Right lobe of liver (tissue), 6 donors: Measurements from ENCODE around the gene ZNF280A. TPM values are rescaled to one million over a fixed set of nuclear protein-coding genes. Genes with fewer than 3 reads are reported as not detected.

Experiments
- ATAC-seq, 4 donors: fragments of 200-7000 bp; cut with Tn5 transposase; one replicate each; pipeline ENCODE4 v1.9.1; 2020; ENCODE audit warnings: mild to moderate bottlenecking in 4 of 4, moderate library complexity in 4 of 4
- DNase-seq, 3 donors: peaks; one replicate each; pipeline ENCODE4 v3.0.0-alpha.2; 2020
- H3K27ac ChIP-seq, 3 donors: fragments of 200-600 bp; one replicate each; pipeline ENCODE4 v1.8.0; 2022
- H3K27me3 ChIP-seq, 2 donors: fragments of 200-600 bp; one replicate each; pipeline ENCODE4 v1.8.0; 2022
- H3K36me3 ChIP-seq, 4 donors: fragments of 200-600 bp; sonication (generic) in 1 of 4; one replicate each; pipeline versions ENCODE4 v1.5.1 to v1.8.0; 2017 to 2022; ENCODE audit warnings: control low read depth in 1 of 4
- H3K4me1 ChIP-seq, 4 donors: fragments of 200-600 bp; sonication (generic) in 1 of 4; one replicate each; pipeline versions ENCODE4 v1.5.1 to v1.8.0; 2017 to 2022; ENCODE audit warnings: control low read depth in 1 of 4
- H3K4me3 ChIP-seq, 3 donors: fragments of 200-600 bp; one replicate each; pipeline ENCODE4 v1.8.0; 2022
- H3K9me3 ChIP-seq, 4 donors: fragments of 200-600 bp; sonication (generic) in 1 of 4; one replicate each; pipeline versions ENCODE4 v1.5.1 to v1.8.0; 2017 to 2022; ENCODE audit warnings: control low read depth in 1 of 4
- CTCF ChIP-seq, 4 donors: fragments of 200-600 bp in 3 of 4; fragments of 450-650 bp in 1 of 4; IDR thresholded peaks; one replicate each; pipeline versions ENCODE4 v1.5.1 to v1.8.0; 2016 to 2022; ENCODE audit warnings: antibody characterized with exemption in 4 of 4, mild to moderate bottlenecking in 2 of 4
- POLR2A ChIP-seq: fragments of 450-650 bp; IDR thresholded peaks from one replicate; pipeline ENCODE4 v1.6.1; 2017; ENCODE audit warnings: antibody characterized with exemption, mild to moderate bottlenecking
- WGBS: methylation state at CpG from one replicate; pipeline ENCODE4 v1.1.6; 2018; ENCODE audit warnings: low coverage, low lambda C conversion rate; ENCODE audit not compliant: insufficient coverage; ENCODE audit errors: missing lambda C conversion rate; 5-methylcytosine and 5-hydroxymethylcytosine counted together
- intact Hi-C, 2 donors: fragments of 100-400 bp; cut with DNase I; formaldehyde crosslinking; loops; one replicate each; pipeline versions ENCODE4 v1.11.2 to v1.14.1; 2022
- total RNA-seq, 6 experiments: library from RNA; depleted of rRNA in 2 of 6; stranded (reverse); fragments of >200 nt in 2 of 6; fragmentation: NEBNext Ultra II Directional in 3 of 6; extraction: Animal tissue kit (Norgen Biotek cat#: 25700) in 3 of 6; gene quantifications; one replicate each; pipeline versions ENCODE4 v1.1.0 to v1.2.4, GENCODE V29; 2016 to 2023
- donor health status: DM: no; HTN: yes; CAD: no.
- donor health status: DM: no; HTN: no; CAD: no.
- donor health status: DM: no; HTN: no; CAD: no.
- donor health status: DM: no; HTN: yes; CAD: no.
- donor health status: DM: no; HTN: yes; CAD: no.

ZNF280A gene
- total RNA-seq, 6 experiments from 2014 or later = not detected

GRCh38 chr22:22554587-22555284, 34.7 kb upstream of the ZNF280A start:
- H3K4me3 ChIP-seq = no peak overlapping the region
- no peak for DNase-seq
- ATAC-seq = peak in 1 of 4 donors; percentile 35
- no peak overlapping the region for H3K27ac ChIP-seq
- 23% methylated on average over 3 of the region's 4 CpGs for WGBS
- TF ChIP-seq CTCF (IDR thresholded peaks at IDR 0.05) (no peak), POLR2A (no peak)
- H3K9me3 ChIP-seq = no peaks in the 10 kb centered on the region
- H3K36me3 ChIP-seq = no peaks in the 10 kb centered on the region
- no peaks in the 10 kb centered on the region for H3K4me1 ChIP-seq
- no peaks in the 10 kb centered on the region for H3K27me3 ChIP-seq
- intact Hi-C loops = no loop called here

- Histone ChIP-seq H3K4me1 (no peaks in the 10 kb centered on the region), H3K4me3 (no peak overlapping the region), H3K27ac (no peak overlapping the region), H3K27me3 (no peaks in the 10 kb centered on the region), H3K9me3 (no peaks in the 10 kb centered on the region), H3K36me3 (no peaks in the 10 kb centered on the region)
- ATAC-seq (no peak), DNase-seq (no peak)
- intact Hi-C loops = no loop called here
- 63% methylated on average over 8 of the region's 8 CpGs for WGBS
- TF ChIP-seq POLR2A (no peak), CTCF (IDR thresholded peaks at IDR 0.05) (no peak)
Observed at GRCh38 chr22:22553735-22554586, 33.9 kb upstream of the ZNF280A start.

- WGBS = 55% methylated on average over 1 of the region's 1 CpG
- ATAC-seq (no peak), DNase-seq (no peak)
- no peak overlapping the region for H3K4me3 ChIP-seq
- no peaks in the 10 kb centered on the region for H3K4me1 ChIP-seq
- no peaks in the 10 kb centered on the region for H3K36me3 ChIP-seq
- H3K9me3 ChIP-seq = no peaks in the 10 kb centered on the region
- H3K27me3 ChIP-seq = no peaks in the 10 kb centered on the region
- H3K27ac ChIP-seq = no peak overlapping the region
- intact Hi-C loops = no loop called here
- TF ChIP-seq CTCF (IDR thresholded peaks at IDR 0.05) (no peak), POLR2A (no peak)
Observed at GRCh38 chr22:22553141-22553540, 33.1 kb upstream of the ZNF280A start.

- 55% methylated on average over 4 of the region's 4 CpGs for WGBS
- no peaks in the 10 kb centered on the region for H3K36me3 ChIP-seq
- no peak overlapping the region for H3K4me3 ChIP-seq
- no peaks in the 10 kb centered on the region for H3K27me3 ChIP-seq
- no peaks in the 10 kb centered on the region for H3K4me1 ChIP-seq
- ATAC-seq (no peak), DNase-seq (no peak)
- intact Hi-C loops = no loop called here
- H3K27ac ChIP-seq = no peak overlapping the region
- no peaks in the 10 kb centered on the region for H3K9me3 ChIP-seq
- TF ChIP-seq CTCF (IDR thresholded peaks at IDR 0.05) = no peak
- TF ChIP-seq POLR2A = no peak
Observed at GRCh38 chr22:22552630-22553029, 32.6 kb upstream of the ZNF280A start.
